Body of pancreas (tissue), 4 donors: ENCODE measurements around the gene ADM2. TPM values are rescaled to one million over a fixed set of nuclear protein-coding genes. Genes with fewer than 3 reads are reported as not detected.
"Not testable (repeated sequence)": the region's sequence is repeated elsewhere in the genome, so short reads cannot be mapped to it uniquely, and the experiment has no call there.

Experiments used
- ATAC-seq: fragments of 150-250 bp; one replicate; pipeline ENCODE4 v1.9.1; 2016
- DNase-seq, 4 donors: peaks; one replicate each; pipeline ENCODE4 v3.0.0-alpha.2; 2019
- H3K27ac ChIP-seq, 4 donors: fragments of 200-600 bp; sonication (generic); 1 replicate in 3 of 4; 2 replicates in 1 of 4; pipeline versions ENCODE4 v1.5.1 to v1.6.1; 2016 to 2019; ENCODE audit warnings: mild to moderate bottlenecking in 1 of 4, mixed read lengths in 1 of 4, moderate library complexity in 1 of 4
- H3K27me3 ChIP-seq, 2 donors: fragments of 200-600 bp; sonication (generic); one replicate each; pipeline ENCODE4 v1.6.0; 2016; ENCODE audit warnings: mild to moderate bottlenecking in 1 of 2
- H3K36me3 ChIP-seq, 2 donors: fragments of 200-600 bp; sonication (generic); replicated peaks in 1 of 2; 2 replicates each; pipeline ENCODE4 v1.5.1; 2016; ENCODE audit warnings: low read depth in 2 of 2; ENCODE audit not compliant: insufficient read depth in 1 of 2
- H3K4me1 ChIP-seq: fragments of 200-600 bp; sonication (generic); one replicate; pipeline ENCODE4 v1.6.0; 2016
- H3K4me3 ChIP-seq, 2 donors: fragments of 200-600 bp; sonication (generic); 1 replicate in 1 of 2; 2 replicates in 1 of 2; pipeline ENCODE4 v1.5.1; 2016 to 2019
- H3K9me3 ChIP-seq, 3 donors: fragments of 200-600 bp; sonication (generic); 1 replicate in 2 of 3; 2 replicates in 1 of 3; pipeline ENCODE4 v1.5.1; 2016
- CTCF ChIP-seq, 7 experiments: fragments of 450-650 bp in 4 of 7; fragments of 200-600 bp in 3 of 7; sonication (generic) in 3 of 7; IDR thresholded peaks; one replicate each; pipeline ENCODE4 v1.5.1; 2016 to 2019; ENCODE audit warnings: antibody characterized with exemption in 7 of 7
- POLR2A ChIP-seq, 3 donors: fragments of 450-650 bp; IDR thresholded peaks; one replicate each; pipeline ENCODE4 v1.6.1; 2016; ENCODE audit warnings: antibody characterized with exemption in 3 of 3, mild to moderate bottlenecking in 2 of 3
- WGBS, 2 donors: methylation state at CpG; one replicate each; pipeline ENCODE4 v1.1.5; 2017; 5-methylcytosine and 5-hydroxymethylcytosine counted together
- intact Hi-C: fragments of 100-400 bp; cut with DNase I; formaldehyde crosslinking; loops from one replicate; pipeline ENCODE4 v1.15.1; 2023
- total RNA-seq, 2 donors: library from RNA; depleted of rRNA; stranded (reverse); fragments of >200 nt; gene quantifications; one replicate each; pipeline ENCODE4 v1.1.0, GENCODE V29; 2016

The ADM2 gene
- total RNA-seq = 1 to 10 TPM; 7.3 to 8.2 TPM

- DNase-seq (peak in 3 of 4 donors; percentile 59 to 77 (median 73)), ATAC-seq (peak; percentile 22)
- Histone ChIP-seq H3K36me3 (no peaks in the 10 kb centered on the region), H3K27ac (peak within 1 kb of the TSS; percentile 80 to 91 (median 83)), H3K9me3 (no peaks in the 10 kb centered on the region), H3K27me3 (no peaks in the 10 kb centered on the region), H3K4me1 (peaks cover 56% of the 10 kb centered on the region), H3K4me3 (peak within 1 kb of the TSS; percentile 22 to 39)
- TF ChIP-seq CTCF (IDR thresholded peaks at IDR 0.05) (no peak), POLR2A (IDR thresholded peaks at IDR 0.05) (peak in 2 of 3 donors; percentile 4 to 33)
- 3 to 8% methylated on average over 4 to 21 of the region's 70 CpGs for WGBS, 2 donors
- intact Hi-C loops = no loop called here
Observed at GRCh38 chr22:50481440-50482106, at the start of gene ADM2. ADM2 (plus strand) TSS chr22:50481543; CDS start chr22:50481848, 305 bp downstream.

- no peak for DNase-seq
- no peak for ATAC-seq
- H3K27me3 ChIP-seq = no peaks in the 10 kb centered on the region
- no peak overlapping the region for H3K4me3 ChIP-seq
- intact Hi-C loops = no loop called here
- H3K9me3 ChIP-seq = no peaks in the 10 kb centered on the region
- H3K36me3 ChIP-seq = peaks cover 24 to 30% of the 10 kb centered on the region in 2 donors
- 92 to 97% methylated on average over 13 to 35 of the region's 35 CpGs for WGBS, 2 donors
- TF ChIP-seq CTCF (IDR thresholded peaks at IDR 0.05) (no peak), POLR2A (IDR thresholded peaks at IDR 0.05) (no peak)
- no peaks in the 10 kb centered on the region for H3K4me1 ChIP-seq
- H3K27ac ChIP-seq = no peak overlapping the region
Observed at GRCh38 chr22:50432131-50432876, 49.0 kb upstream of the ADM2 start.

GRCh38 chr22:50432877-50433510, 48.3 kb upstream of the ADM2 start:
- H3K4me3 ChIP-seq, H3K4me1 ChIP-seq, DNase-seq, H3K9me3 ChIP-seq, H3K27me3 ChIP-seq, ATAC-seq, H3K27ac ChIP-seq, intact Hi-C loops: not testable (repeated sequence)
- 93% methylated on average over 9 to 11 of the region's 24 CpGs for WGBS, 2 donors
- H3K36me3 ChIP-seq = peaks cover 26 to 27% of the 10 kb centered on the region in 2 donors

GRCh38 chr22:50434849-50435248, 46.5 kb upstream of the ADM2 start:
- ATAC-seq (no peak), DNase-seq (no peak)
- no peaks in the 10 kb centered on the region for H3K27me3 ChIP-seq
- no peaks in the 10 kb centered on the region for H3K9me3 ChIP-seq
- no peak overlapping the region for H3K27ac ChIP-seq
- intact Hi-C loops = no loop called here
- H3K4me3 ChIP-seq = no peak overlapping the region
- H3K4me1 ChIP-seq = no peaks in the 10 kb centered on the region
- TF ChIP-seq CTCF (IDR thresholded peaks at IDR 0.05) (no peak), POLR2A (IDR thresholded peaks at IDR 0.05) (no peak)
- peaks cover 22 to 30% of the 10 kb centered on the region in 2 donors for H3K36me3 ChIP-seq
- 80 to 84% methylated on average over 11 to 20 of the region's 24 CpGs for whole genome bisulfite sequencing, 2 donors
